HepG2 (cell line): ENCODE measurements around the gene BPIFB2. TPM values are rescaled to one million over a fixed set of nuclear protein-coding genes. Genes with fewer than 3 reads are reported as not detected.

ENCODE experiments used
- FOXA1 ChIP-seq, 2 experiments: fragments of 450-650 bp in 1 of 2; sonication (generic) in 1 of 2; formaldehyde crosslinking in 1 of 2; IDR thresholded peaks; 2 replicates each; pipeline versions ENCODE4 v1.4.0 to v1.6.1; 2016 to 2020; ENCODE audit warnings: missing genetic modification reagents in 1 of 2
- HDAC1 ChIP-seq: sonication (generic); formaldehyde crosslinking; IDR thresholded peaks from 2 replicates; pipeline ENCODE4 v1.5.1; 2020; ENCODE audit warnings: mild to moderate bottlenecking, missing genetic modification reagents
- IKZF4 ChIP-seq: sonication (generic); formaldehyde crosslinking; IDR thresholded peaks from 2 replicates; pipeline ENCODE4 v1.5.1; 2020; ENCODE audit warnings: borderline replicate concordance, mild to moderate bottlenecking, low read depth, missing genetic modification reagents; ENCODE audit errors: not compliant biosample characterization
- KDM1A ChIP-seq: IDR thresholded peaks from 2 replicates; pipeline ENCODE4 v1.6.1; 2016; ENCODE audit warnings: missing compliant biosample characterization
- MIER2 ChIP-seq: IDR thresholded peaks from 2 replicates; pipeline ENCODE4 v1.6.1; 2016; ENCODE audit warnings: missing biosample characterization, missing genetic modification reagents
- MLX ChIP-seq: IDR thresholded peaks from 2 replicates; pipeline ENCODE4 v1.6.1; 2016
- MXD1 ChIP-seq: sonication (generic); formaldehyde crosslinking; IDR thresholded peaks from 2 replicates; pipeline ENCODE4 v1.4.0; 2020; ENCODE audit warnings: mild to moderate bottlenecking, missing genetic modification reagents
- NFYB ChIP-seq: sonication (generic); formaldehyde crosslinking; IDR thresholded peaks from 2 replicates; pipeline ENCODE4 v1.4.0; 2020; ENCODE audit warnings: missing genetic modification reagents
- RFX3 ChIP-seq: IDR thresholded peaks from 2 replicates; pipeline ENCODE4 v1.6.1; 2016; ENCODE audit warnings: missing biosample characterization, missing genetic modification reagents
- SMARCE1 ChIP-seq: fragments of 450-650 bp; IDR thresholded peaks from 2 replicates; pipeline ENCODE4 v1.6.1; 2017; ENCODE audit warnings: borderline replicate concordance
- SNRNP70 ChIP-seq: fragments of 200-400 bp; formaldehyde crosslinking; IDR thresholded peaks from 2 replicates; pipeline ENCODE4 v1.6.1; 2017; ENCODE audit warnings: mild to moderate bottlenecking, low read depth, low read length, moderate library complexity
- TP53 ChIP-seq: sonication (generic); formaldehyde crosslinking; conservative IDR thresholded peaks from 2 replicates; pipeline ENCODE4 v1.4.0; 2020; ENCODE audit warnings: missing genetic modification reagents
- ZBTB8A ChIP-seq: sonication (generic); formaldehyde crosslinking; IDR thresholded peaks from 2 replicates; pipeline ENCODE4 v1.4.0; 2020; ENCODE audit warnings: mild to moderate bottlenecking, low read depth, missing genetic modification reagents, borderline replicate concordance
- ZIK1 ChIP-seq: sonication (generic); formaldehyde crosslinking; IDR thresholded peaks from 2 replicates; pipeline ENCODE4 v1.5.0; 2020; ENCODE audit warnings: mild to moderate bottlenecking, low read depth, missing genetic modification reagents, borderline replicate concordance
- ZNF749 ChIP-seq: sonication (generic); formaldehyde crosslinking; IDR thresholded peaks from 2 replicates; pipeline ENCODE4 v1.8.0; 2022; ENCODE audit warnings: mild to moderate bottlenecking, missing genetic modification reagents, moderate library complexity, borderline replicate concordance
- ZUFSP ChIP-seq: sonication (generic); formaldehyde crosslinking; IDR thresholded peaks from 2 replicates; pipeline ENCODE4 v1.9.0; 2021; ENCODE audit warnings: missing genetic modification reagents, mild to moderate bottlenecking, borderline replicate concordance
- polyA plus RNA-seq, 8 experiments: library from polyadenylated mRNA; depleted of rRNA in 3 of 8; stranded (reverse) in 7 of 8; unstranded in 1 of 8; fragments of >200 nt; fragmentation: Illumina TruSeq in 4 of 8; extraction: Trizol in 4 of 8; gene quantifications; 2 replicates each; pipeline versions ENCODE4 v1.2.1 to v1.2.3, GENCODE V29; 2011 to 2016; ENCODE audit warnings: low read depth in 4 of 8, missing spikeins in 1 of 8, mixed read lengths in 1 of 8; ENCODE audit not compliant: insufficient read depth in 1 of 8
- total RNA-seq, 5 experiments: library from RNA; depleted of rRNA; stranded (reverse); fragments of >200 nt; fragmentation: Illumina TruSeq; extraction: Trizol; gene quantifications; 2 replicates each; pipeline ENCODE4 v1.2.3, GENCODE V29; 2016; ENCODE audit warnings: low read depth in 1 of 5
- TF ChIP-seq, protein P1 (sequence below): IDR thresholded peaks from 2 replicates; pipeline ENCODE4 v1.6.1; 2016; ENCODE audit warnings: low read depth, missing genetic modification reagents, missing compliant biosample characterization
- TF ChIP-seq, protein P2 (sequence below): sonication (generic); formaldehyde crosslinking; IDR thresholded peaks from 2 replicates; pipeline ENCODE4 v1.5.1; 2020; ENCODE audit warnings: missing genetic modification reagents, mild to moderate bottlenecking, borderline replicate concordance

BPIFB2 gene
- total and polyA plus RNA-seq, 2 of the 13 experiments (the other 11 are each of a cell fraction or from before 2014, with no cell fraction given), result 54.5 to 902 TPM

GRCh38 chr20:33005132-33005566 is 2.4 kb upstream of the BPIFB2 start (continued):
- TF ChIP-seq, protein P1, sequence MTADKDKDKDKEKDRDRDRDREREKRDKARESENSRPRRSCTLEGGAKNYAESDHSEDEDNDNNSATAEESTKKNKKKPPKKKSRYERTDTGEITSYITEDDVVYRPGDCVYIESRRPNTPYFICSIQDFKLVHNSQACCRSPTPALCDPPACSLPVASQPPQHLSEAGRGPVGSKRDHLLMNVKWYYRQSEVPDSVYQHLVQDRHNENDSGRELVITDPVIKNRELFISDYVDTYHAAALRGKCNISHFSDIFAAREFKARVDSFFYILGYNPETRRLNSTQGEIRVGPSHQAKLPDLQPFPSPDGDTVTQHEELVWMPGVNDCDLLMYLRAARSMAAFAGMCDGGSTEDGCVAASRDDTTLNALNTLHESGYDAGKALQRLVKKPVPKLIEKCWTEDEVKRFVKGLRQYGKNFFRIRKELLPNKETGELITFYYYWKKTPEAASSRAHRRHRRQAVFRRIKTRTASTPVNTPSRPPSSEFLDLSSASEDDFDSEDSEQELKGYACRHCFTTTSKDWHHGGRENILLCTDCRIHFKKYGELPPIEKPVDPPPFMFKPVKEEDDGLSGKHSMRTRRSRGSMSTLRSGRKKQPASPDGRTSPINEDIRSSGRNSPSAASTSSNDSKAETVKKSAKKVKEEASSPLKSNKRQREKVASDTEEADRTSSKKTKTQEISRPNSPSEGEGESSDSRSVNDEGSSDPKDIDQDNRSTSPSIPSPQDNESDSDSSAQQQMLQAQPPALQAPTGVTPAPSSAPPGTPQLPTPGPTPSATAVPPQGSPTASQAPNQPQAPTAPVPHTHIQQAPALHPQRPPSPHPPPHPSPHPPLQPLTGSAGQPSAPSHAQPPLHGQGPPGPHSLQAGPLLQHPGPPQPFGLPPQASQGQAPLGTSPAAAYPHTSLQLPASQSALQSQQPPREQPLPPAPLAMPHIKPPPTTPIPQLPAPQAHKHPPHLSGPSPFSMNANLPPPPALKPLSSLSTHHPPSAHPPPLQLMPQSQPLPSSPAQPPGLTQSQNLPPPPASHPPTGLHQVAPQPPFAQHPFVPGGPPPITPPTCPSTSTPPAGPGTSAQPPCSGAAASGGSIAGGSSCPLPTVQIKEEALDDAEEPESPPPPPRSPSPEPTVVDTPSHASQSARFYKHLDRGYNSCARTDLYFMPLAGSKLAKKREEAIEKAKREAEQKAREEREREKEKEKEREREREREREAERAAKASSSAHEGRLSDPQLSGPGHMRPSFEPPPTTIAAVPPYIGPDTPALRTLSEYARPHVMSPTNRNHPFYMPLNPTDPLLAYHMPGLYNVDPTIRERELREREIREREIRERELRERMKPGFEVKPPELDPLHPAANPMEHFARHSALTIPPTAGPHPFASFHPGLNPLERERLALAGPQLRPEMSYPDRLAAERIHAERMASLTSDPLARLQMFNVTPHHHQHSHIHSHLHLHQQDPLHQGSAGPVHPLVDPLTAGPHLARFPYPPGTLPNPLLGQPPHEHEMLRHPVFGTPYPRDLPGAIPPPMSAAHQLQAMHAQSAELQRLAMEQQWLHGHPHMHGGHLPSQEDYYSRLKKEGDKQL (CRISPR knock-in tag), result no peak
- TF ChIP-seq NFYB (CRISPR knock-in tag), result no peak
- TF ChIP-seq MXD1 (CRISPR knock-in tag), result no peak
- no peak for TF ChIP-seq SNRNP70
- no peak for TF ChIP-seq TP53
- TF ChIP-seq KDM1A (CRISPR knock-in tag), result no peak
- TF ChIP-seq, protein P2, sequence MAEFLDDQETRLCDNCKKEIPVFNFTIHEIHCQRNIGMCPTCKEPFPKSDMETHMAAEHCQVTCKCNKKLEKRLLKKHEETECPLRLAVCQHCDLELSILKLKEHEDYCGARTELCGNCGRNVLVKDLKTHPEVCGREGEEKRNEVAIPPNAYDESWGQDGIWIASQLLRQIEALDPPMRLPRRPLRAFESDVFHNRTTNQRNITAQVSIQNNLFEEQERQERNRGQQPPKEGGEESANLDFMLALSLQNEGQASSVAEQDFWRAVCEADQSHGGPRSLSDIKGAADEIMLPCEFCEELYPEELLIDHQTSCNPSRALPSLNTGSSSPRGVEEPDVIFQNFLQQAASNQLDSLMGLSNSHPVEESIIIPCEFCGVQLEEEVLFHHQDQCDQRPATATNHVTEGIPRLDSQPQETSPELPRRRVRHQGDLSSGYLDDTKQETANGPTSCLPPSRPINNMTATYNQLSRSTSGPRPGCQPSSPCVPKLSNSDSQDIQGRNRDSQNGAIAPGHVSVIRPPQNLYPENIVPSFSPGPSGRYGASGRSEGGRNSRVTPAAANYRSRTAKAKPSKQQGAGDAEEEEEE, result 0 out of 2 replicates have a peak, but pooled peaks have one; percentile 42
- no peak for TF ChIP-seq ZIK1 (CRISPR knock-in tag)
- no peak for TF ChIP-seq SMARCE1
- TF ChIP-seq IKZF4 (CRISPR knock-in tag), result no peak
- TF ChIP-seq ZBTB8A, result no peak
- TF ChIP-seq HDAC1, result no peak
- TF ChIP-seq MIER2 (CRISPR knock-in tag), result no peak
- TF ChIP-seq ZNF749 (CRISPR knock-in tag), result peak; percentile 62; the same call in 1 of the 2 replicates
- no peak for TF ChIP-seq RFX3 (CRISPR knock-in tag)
- TF ChIP-seq ZUFSP, result no peak
- no peak for TF ChIP-seq FOXA1 (IDR thresholded peaks at IDR 0.05)
- no peak for TF ChIP-seq FOXA1 (CRISPR knock-in tag; IDR thresholded peaks at IDR 0.05)
- TF ChIP-seq MLX, result no peak
